Measurements from ENCODE around the gene DEAF1.

GRCh38 chr11:657691-658126, 37.3 kb downstream of the DEAF1 start:
- TF ChIP-seq CTCF (IDR thresholded peaks at IDR 0.05): no peak
- no peak for TF ChIP-seq POLR2A (IDR thresholded peaks at IDR 0.05)

Measured in suprapubic skin (tissue), 3 donors.